GM10266 (cell line): ENCODE results near the gene NUP58.

Experiments
- DNase-seq: peaks from one replicate; pipeline ENCODE4 v3.0.0; 2012; ENCODE audit errors: extremely low spot score
- CTCF ChIP-seq: IDR thresholded peaks from 2 replicates; pipeline ENCODE4 v1.5.1; 2012; ENCODE audit warnings: mild to moderate bottlenecking, low read depth; ENCODE audit not compliant: control insufficient read depth, insufficient read depth; ENCODE audit errors: missing control alignments

Gene NUP58

GRCh38 chr13:25286969-25287961, 14.2 kb upstream of the NUP58 start, which contains the start of gene MTMR6:
MTMR6 (minus strand) TSS chr13:25287488; CDS start chr13:25287247, 241 bp downstream.
- peak; percentile 93 for DNase-seq
- TF ChIP-seq CTCF = peak; percentile 97

GRCh38 chr13:25288966-25289365, 12.5 kb upstream of the NUP58 start:
- TF ChIP-seq CTCF = no peak
- DNase-seq = no peak

- no peak for TF ChIP-seq CTCF
- no peak for DNase-seq
Observed at GRCh38 chr13:25291691-25292090, 9.7 kb upstream of the NUP58 start.

- DNase-seq = no peak
- TF ChIP-seq CTCF = no peak
Observed at GRCh38 chr13:25292301-25292700, 9.1 kb upstream of the NUP58 start.

GRCh38 chr13:25295228-25295627, 6.2 kb upstream of the NUP58 start:
- no peak for DNase-seq
- TF ChIP-seq CTCF = no peak

- no peak for TF ChIP-seq CTCF
Observed at GRCh38 chr13:25295701-25296100, 5.7 kb upstream of the NUP58 start.

GRCh38 chr13:25300861-25301346, 521 bp upstream of the NUP58 start:
- TF ChIP-seq CTCF = no peak
- no peak for DNase-seq

More at GRCh38 chr13:25295701-25296100, 5.7 kb upstream of the NUP58 start:
- DNase-seq = no peak
